HG03565 (cell line): Measurements from ENCODE around the gene ABL1.
"Not testable (repeated sequence)": the region's sequence is repeated elsewhere in the genome, so short reads cannot be mapped to it uniquely, and the experiment has no call there.

ENCODE experiments used
- ATAC-seq: cut with Tn5 transposase; IDR thresholded peaks from one replicate; pipeline ENCODE4 v1.9.1; 2021; ENCODE audit warnings: mild to moderate bottlenecking, moderate library complexity; ENCODE audit not compliant: unreplicated experiment

Gene ABL1

DNA sequence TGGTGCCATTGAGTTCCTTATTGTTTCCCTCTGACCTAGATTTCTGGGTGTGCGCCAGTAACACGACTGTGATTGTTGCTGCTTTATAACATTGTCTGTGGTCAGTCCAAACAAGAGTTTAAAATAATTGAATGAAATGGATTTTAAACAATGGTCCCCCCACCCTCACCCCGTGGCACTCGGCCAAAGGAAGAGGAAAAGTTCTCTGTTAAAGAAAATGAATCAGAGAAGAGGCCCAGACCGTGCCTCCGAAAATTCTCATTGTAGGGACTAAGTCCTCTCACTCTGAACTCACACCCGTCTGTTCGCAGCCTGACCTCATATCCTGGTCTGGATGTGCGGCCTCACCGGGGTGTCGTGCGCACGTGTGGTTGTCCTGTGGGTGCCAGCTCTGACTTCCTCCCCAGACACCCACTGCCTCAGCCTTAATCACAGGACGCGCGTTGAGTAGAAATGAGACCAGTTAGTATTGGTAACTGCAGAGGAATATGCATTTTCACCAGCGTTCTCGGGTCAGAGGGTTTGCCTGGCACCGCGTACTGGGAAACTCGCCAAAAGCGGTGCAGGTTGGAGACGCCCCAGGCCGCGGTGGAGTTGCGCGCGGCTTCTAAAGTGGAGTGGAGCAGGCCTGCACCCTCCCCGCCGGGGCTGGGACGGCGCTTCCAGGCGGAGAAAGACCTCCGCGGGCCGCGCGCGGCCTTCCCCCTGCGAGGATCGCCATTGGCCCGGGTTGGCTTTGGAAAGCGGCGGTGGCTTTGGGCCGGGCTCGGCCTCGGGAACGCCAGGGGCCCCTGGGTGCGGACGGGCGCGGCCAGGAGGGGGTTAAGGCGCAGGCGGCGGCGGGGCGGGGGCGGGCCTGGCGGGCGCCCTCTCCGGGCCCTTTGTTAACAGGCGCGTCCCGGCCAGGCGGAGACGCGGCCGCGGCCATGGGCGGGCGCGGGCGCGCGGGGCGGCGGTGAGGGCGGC lies at the start of gene ABL1:
TSS of gene ABL1 (plus strand) at position 884 of the 966 bp plus-strand sequence. CDS start 193 bp downstream, outside the sequence.
- no peak for ATAC-seq

- no peak for ATAC-seq
Measured at GRCh38 chr9:130785940-130786508, 49.0 kb upstream of the ABL1 start.

DNA sequence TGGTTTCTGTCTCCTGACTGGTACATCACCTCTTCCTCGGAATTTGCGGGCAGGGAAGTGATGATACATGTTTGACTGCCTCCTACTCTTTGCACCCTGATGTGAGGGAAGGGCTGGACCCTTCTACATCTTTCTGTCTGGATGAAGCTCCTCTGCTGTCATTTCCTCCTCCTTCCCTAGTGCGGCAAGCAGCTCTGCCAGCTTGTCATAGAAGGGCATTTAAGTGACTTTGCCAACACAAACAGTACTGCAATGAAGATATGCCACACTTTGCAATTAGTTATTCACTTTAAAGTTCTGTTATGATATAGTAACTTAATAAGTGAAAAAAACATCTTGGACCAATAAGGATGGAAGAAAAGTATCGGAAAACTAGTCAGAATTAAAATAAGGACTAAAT lies 48.5 kb upstream of the ABL1 start:
- ATAC-seq: no peak

DNA sequence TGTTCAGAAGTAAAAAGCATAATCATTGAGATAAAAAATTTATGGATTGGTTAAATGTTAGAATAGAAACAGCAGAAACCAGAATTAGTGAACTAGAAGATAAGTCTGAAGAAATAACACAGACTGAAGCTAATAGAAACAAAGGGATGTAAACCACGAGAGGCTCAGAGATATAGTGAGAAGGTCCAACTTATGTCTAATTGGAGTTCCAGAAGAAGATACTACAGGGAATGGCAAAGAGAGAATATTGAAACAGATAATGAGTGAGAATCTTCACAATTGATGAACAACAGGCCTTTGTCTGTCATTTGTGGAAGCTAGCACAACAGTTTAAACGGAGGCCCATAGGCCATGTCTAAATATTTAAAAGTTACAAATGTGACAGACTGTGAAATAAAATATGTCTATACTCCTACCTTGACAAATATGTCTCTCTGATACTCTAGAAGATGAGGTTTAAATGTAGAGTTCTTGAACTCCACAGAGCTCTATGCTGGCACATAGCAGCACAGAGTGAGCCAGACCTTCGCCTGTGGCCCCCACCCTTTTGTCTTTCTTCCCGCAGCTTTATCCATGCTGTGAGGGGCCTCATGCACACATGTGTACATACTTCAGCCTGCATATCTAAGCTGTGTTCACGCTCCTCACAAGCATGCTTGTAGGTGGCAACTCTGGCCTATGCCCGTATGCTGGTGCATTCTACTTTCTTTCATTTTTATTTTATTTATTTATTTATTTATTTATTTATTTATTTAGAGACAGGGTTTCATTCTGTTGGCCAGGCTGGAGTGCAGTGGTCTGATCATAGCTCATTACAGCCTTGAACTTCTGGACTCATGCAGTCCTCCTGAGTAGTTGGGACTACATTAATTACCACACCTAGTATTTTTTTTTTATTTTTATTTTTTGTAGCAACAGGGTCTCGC lies 45.0 kb upstream of the ABL1 start:
- no peak for ATAC-seq

DNA sequence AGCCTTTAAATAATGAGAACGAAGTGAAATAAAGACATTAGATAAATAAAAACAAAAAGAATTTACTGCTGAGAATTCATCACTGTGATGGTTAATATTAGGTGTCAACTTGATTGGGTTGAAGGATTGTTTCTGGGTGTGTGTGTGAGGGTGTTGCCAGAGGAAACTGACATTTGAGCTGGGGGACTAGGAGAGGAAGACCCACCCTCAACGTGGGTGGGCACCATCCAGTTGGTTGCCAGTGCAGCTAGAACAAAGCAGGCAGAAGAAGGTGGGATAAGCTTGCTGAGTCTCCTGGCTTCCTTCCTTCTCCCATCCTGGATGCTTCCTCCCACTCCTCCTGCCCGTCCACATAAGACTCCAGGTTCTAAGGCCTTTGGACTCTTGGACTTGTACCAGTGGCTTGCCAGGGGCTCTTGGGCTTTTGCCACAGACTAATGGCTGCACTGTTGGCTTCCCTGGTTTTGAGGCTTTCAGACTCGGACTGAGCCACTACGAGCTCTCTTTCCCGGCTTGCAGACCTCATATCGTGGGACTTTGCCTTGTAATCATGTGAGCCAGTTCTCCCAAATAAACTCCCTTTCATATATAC lies 43.7 kb upstream of the ABL1 start:
- ATAC-seq: no peak

DNA sequence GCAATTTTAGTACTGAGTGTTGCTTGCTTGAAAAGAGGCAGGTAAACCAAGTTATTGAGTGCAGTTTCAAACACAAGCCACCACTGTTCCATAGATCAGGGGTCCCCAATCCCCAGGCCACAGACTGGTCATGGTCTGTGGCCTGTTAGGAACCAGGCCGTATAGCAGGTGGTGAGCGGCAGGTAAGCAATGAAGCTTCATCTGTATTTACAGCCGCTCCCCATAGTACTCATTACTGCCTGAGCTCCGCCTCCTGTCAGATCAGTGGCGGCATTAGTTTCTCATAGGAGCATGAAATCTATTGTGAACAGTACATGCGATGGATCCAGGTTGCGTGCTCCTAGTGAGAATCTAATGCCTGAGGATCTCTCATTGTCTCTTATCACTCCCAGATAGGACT lies 41.5 kb upstream of the ABL1 start:
- ATAC-seq: no peak

- ATAC-seq: not testable (repeated sequence)
Measured at GRCh38 chr9:130794021-130794420, 41.0 kb upstream of the ABL1 start.

GRCh38 chr9:130794423-130794822 lies 40.6 kb upstream of the ABL1 start:
- not testable (repeated sequence) for ATAC-seq

DNA sequence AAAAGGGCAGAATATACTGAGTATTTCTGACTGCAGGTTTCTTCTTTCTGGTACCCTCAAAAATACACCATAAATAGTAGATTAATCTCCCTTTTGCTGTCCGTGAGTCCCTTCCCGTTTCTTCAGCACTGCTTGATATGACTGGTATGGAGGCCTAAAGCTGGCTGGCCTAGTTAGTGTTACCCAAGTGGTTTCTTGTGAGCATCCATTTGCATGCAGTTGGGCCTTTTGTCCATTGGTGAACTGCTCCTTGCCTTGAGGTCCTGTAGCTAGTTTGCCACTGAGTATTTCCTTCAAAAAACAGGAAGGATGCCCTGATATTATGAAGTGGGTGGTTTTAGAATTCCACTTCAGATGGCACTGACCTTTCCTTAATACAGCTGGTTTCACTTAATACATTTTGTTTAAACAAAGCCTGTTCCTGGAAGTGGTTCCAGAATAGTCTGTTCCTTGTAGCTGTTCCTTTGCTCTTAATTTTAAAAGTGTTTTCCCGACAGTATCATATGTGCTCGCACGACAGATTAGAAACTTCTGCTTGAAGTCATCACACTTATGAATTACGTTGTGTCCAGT lies 40.0 kb upstream of the ABL1 start:
- ATAC-seq: no peak

DNA sequence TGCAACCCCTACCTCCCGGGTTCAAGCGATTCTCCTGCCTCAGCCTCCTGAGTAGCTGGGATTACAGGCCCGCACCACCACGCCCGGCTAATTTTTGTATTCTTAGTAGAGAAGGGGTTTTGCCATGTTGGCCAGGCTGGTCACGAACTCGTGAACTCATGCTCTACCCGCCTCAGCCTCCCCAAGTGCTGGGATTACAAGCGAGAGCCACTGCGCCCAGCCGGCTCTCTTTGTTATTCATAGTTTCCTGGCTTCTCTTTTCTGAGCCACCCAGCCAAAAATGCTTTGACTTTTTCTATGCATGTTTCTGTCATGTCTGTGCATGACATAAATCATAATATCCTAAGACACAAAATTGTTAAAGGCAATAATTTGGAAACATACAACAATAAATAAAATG lies 31.9 kb upstream of the ABL1 start:
- not testable (repeated sequence) for ATAC-seq

DNA sequence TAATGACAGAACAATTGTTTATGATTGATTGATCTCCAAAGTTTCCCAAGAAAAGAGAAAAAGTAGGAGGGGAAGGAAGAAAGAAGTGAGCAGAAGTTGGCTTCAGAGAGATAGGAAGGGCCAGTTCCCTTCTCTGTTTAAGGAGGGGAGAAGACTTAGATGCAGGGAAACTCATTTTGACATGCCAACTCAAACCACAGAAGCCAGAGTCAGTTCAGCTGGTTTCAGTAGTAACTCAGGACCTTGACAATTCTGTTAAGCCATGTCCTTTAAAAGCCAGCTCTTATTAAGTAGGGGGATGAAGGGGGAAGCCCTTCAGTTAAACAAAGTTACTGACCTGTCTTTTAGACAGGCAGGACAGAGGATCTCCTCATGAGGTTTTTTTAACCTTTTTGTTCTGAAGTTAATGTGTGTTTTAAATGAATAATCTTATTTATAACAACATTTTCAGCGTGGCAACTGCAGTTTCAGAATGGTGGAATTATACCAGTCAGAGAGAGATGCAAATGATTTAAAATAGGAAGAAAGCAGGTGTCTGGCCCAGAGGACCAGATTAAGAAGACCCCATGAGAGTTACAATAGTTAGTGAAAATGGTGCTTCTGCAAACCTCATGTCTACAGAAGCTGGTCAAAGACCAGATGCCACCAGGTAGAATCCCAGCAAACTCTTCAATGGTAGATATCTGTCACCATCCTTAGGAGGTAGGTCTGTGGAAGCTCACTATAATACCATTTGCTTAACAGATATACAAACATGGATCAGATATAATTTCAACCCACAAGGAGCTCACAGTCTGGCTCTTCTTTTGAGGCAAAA lies 29.3 kb upstream of the ABL1 start:
- no peak for ATAC-seq

DNA sequence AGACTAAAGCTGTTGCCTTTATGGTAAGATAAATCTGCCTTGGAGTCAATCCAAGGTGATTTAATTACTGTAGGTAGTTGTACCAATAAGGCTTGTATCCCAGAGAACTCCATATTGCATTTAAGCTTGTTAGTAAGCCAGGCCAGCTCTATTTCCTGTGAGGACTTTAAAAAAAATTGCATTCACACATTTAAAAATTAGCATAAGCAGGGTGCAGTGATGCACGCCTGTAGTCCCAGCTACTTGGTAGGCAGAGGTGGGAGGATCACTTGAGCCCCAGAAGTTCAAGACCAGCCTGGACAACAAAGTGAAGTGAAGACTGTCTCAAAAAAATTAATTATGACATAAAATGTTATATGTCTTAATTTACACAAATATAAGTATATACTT lies 28.7 kb upstream of the ABL1 start:
- ATAC-seq: no peak

GRCh38 chr9:130810609-130811136 lies 24.4 kb upstream of the ABL1 start:
- ATAC-seq: no peak

- no peak for ATAC-seq
Measured at GRCh38 chr9:130815242-130815808, 19.7 kb upstream of the ABL1 start.

DNA sequence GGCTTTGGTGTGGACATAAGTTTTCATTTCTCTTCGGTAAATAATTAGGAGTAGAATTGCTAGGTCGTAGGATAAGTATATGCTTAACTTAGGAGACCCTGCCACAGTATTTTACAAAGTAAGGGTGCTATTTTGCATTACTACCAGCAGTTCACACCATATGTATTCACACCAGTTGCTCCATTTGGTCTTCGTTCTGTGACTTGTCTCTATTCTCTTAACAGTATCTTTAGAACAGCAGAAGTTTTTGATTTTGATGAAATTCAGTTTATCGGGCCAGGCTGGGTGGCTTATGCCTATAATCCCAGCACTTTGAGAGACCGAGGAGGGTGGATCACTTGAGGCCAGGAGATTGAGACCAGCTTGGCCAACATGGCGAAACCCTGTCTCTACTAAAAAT lies 17.1 kb upstream of the ABL1 start:
- no peak for ATAC-seq

DNA sequence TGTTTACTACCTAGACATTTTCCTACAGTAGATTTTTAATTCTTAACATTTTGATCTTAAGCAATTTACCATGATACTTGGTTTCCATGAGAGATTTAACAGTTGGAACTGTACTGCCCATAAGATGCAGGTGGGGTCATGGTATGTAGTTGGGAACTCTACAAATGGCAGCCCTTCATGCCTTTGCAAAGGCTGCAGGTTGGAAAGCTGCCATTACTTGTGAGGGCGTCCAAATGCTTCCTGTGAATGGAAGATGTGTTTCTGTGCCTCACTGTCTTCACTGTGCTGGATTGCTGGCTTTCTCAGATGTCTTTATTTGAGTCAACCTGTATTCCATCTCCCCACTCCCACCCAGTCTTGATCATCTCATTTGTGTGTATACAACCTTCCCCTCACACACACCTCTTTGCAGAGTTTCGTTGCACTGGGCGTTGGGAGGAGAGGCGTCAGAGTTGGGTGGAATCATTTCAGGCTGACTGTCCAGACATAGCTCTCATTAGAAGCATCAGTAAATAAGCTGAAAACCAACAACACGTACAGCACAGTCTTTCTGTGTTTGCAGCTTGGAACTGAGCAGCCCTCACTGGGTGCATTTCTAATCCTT lies 14.8 kb upstream of the ABL1 start:
- ATAC-seq: no peak

GRCh38 chr9:130823435-130823834 lies 11.6 kb upstream of the ABL1 start:
- no peak for ATAC-seq

GRCh38 chr9:130824079-130824478 lies 11.0 kb upstream of the ABL1 start:
- ATAC-seq: no peak
